Sigmoid colon (tissue), 7 donors: ENCODE results near the gene GPAT2. TPM values are rescaled to one million over a fixed set of nuclear protein-coding genes. Genes with fewer than 3 reads are reported as not detected.
"Not testable (repeated sequence)": the region's sequence is repeated elsewhere in the genome, so short reads cannot be mapped to it uniquely, and the experiment has no call there.

Experiments used
- DNase-seq: peaks from one replicate; pipeline ENCODE4 v3.0.0-alpha.2; 2019
- H3K27ac ChIP-seq, 4 donors: fragments of 200-600 bp; sonication (generic); one replicate each; pipeline ENCODE4 v1.5.1; 2016 to 2019; ENCODE audit warnings: mild to moderate bottlenecking in 1 of 4
- H3K27me3 ChIP-seq, 3 donors: fragments of 200-600 bp; sonication (generic); one replicate each; pipeline ENCODE4 v1.5.1; 2019; ENCODE audit warnings: mild to moderate bottlenecking in 1 of 3
- H3K36me3 ChIP-seq, 4 donors: fragments of 200-600 bp; sonication (generic); one replicate each; pipeline ENCODE4 v1.5.1; 2016 to 2019
- H3K4me1 ChIP-seq, 4 donors: fragments of 200-600 bp; sonication (generic); one replicate each; pipeline ENCODE4 v1.5.1; 2017 to 2019
- H3K4me3 ChIP-seq, 4 donors: fragments of 200-600 bp; sonication (generic); one replicate each; pipeline ENCODE4 v1.5.1; 2017 to 2019; ENCODE audit warnings: mild to moderate bottlenecking in 2 of 4, moderate library complexity in 1 of 4
- H3K9me3 ChIP-seq, 4 donors: fragments of 200-600 bp in 3 of 4; sonication (generic) in 3 of 4; one replicate each; pipeline versions ENCODE4 v1.5.1 to v1.6.1; 2013 to 2019
- CTCF ChIP-seq, 4 experiments: fragments of 450-650 bp in 3 of 4; fragments of 200-600 bp in 1 of 4; IDR thresholded peaks; one replicate each; pipeline ENCODE4 v1.5.1; 2016 to 2019; ENCODE audit warnings: antibody characterized with exemption in 4 of 4, mild to moderate bottlenecking in 3 of 4, moderate library complexity in 2 of 4
- POLR2AphosphoS5 ChIP-seq, 4 donors: sonication (generic); formaldehyde crosslinking; IDR thresholded peaks; one replicate each; pipeline ENCODE4 v1.6.1; 2017; ENCODE audit warnings: antibody characterized with exemption in 4 of 4
- WGBS, 2 donors: extraction: QIAGEN DNeasy Blood & Tissue Kit; methylation state at CpG; one replicate each; pipeline ENCODE4 v1.1.7; 2013; 5-methylcytosine and 5-hydroxymethylcytosine counted together
- intact Hi-C: fragments of 100-400 bp; cut with DNase I; formaldehyde crosslinking; loops from one replicate; pipeline ENCODE4 v1.15.1; 2023
- polyA plus RNA-seq, 3 donors: library from polyadenylated mRNA; stranded (reverse); fragments of 200-250 nt; gene quantifications; one replicate each; pipeline ENCODE4 v1.2.3, GENCODE V29; 2013
- total RNA-seq, 4 donors: library from RNA; depleted of rRNA; stranded (reverse); fragments of >200 nt; gene quantifications; one replicate each; pipeline ENCODE4 v1.1.0, GENCODE V29; 2016
- donor health status: healthy with polysubstance abuse.
- donor health status: Bipolar disorder and iron deficiency.
- donor health status: healthy.

Gene GPAT2
- total and polyA plus RNA-seq, 7 donors: 0.23 to 5.1 (median 1.8) TPM

- H3K9me3 ChIP-seq, DNase-seq, H3K36me3 ChIP-seq, intact Hi-C loops, H3K27me3 ChIP-seq, H3K4me3 ChIP-seq, H3K4me1 ChIP-seq: not testable (repeated sequence)
- peak overlapping the region in 1 of 4 donors; percentile 6 for H3K27ac ChIP-seq
- WGBS, 2 donors: 92% methylated on average over 8 of the region's 8 CpGs
Measured at GRCh38 chr2:96012086-96012791, 22.5 kb downstream of the GPAT2 start.

GRCh38 chr2:96011129-96011455, 23.6 kb downstream of the GPAT2 start:
- H3K4me1 ChIP-seq, H3K9me3 ChIP-seq, DNase-seq, intact Hi-C loops, H3K36me3 ChIP-seq, H3K27me3 ChIP-seq: not testable (repeated sequence)
- Histone ChIP-seq H3K4me3 (peak overlapping the region in 1 of 4 donors; percentile 13), H3K27ac (peak overlapping the region; percentile 32 to 50 (median 44))
- WGBS, 2 donors: 19 to 30% methylated on average over 4 of the region's 4 CpGs

GRCh38 chr2:96010320-96011128, 24.2 kb downstream of the GPAT2 start:
- peak; percentile 64 to 76 (median 70) for TF ChIP-seq POLR2AphosphoS5 (IDR thresholded peaks at IDR 0.05)

GRCh38 chr2:96009833-96010232, 24.9 kb downstream of the GPAT2 start:
- DNase-seq, H3K27me3 ChIP-seq, H3K36me3 ChIP-seq, H3K4me1 ChIP-seq, H3K9me3 ChIP-seq, intact Hi-C loops: not testable (repeated sequence)
- WGBS, 2 donors: 9 to 15% methylated on average over 10 of the region's 10 CpGs
- peak overlapping the region; percentile 33 to 55 (median 54) for H3K4me3 ChIP-seq
- peak overlapping the region; percentile 76 to 83 (median 80) for H3K27ac ChIP-seq

More at GRCh38 chr2:96010320-96011128, 24.2 kb downstream of the GPAT2 start:
- H3K9me3 ChIP-seq, H3K4me1 ChIP-seq, H3K27me3 ChIP-seq, intact Hi-C loops, H3K36me3 ChIP-seq: not testable (repeated sequence)
- WGBS, 2 donors: 0% methylated on average over 34 of the region's 65 CpGs
- H3K27ac ChIP-seq: peak overlapping the region; percentile 76 to 83 (median 80)
- H3K4me3 ChIP-seq: peak overlapping the region; percentile 33 to 55 (median 54)
- DNase-seq: peak; percentile 98

GRCh38 chr2:96008051-96008450, 26.7 kb downstream of the GPAT2 start:
- H3K9me3 ChIP-seq, H3K27me3 ChIP-seq, intact Hi-C loops, H3K4me1 ChIP-seq, H3K27ac ChIP-seq, H3K36me3 ChIP-seq, DNase-seq, H3K4me3 ChIP-seq: not testable (repeated sequence)
- WGBS, 2 donors: 88 to 90% methylated on average over 6 of the region's 6 CpGs

- intact Hi-C loops, H3K36me3 ChIP-seq, H3K4me3 ChIP-seq, H3K27ac ChIP-seq, H3K9me3 ChIP-seq, H3K27me3 ChIP-seq, H3K4me1 ChIP-seq, DNase-seq: not testable (repeated sequence)
- WGBS, 2 donors: 89 to 95% methylated on average over 5 of the region's 5 CpGs
Measured at GRCh38 chr2:96006248-96006647, 28.5 kb downstream of the GPAT2 start.

GRCh38 chr2:95992520-95993272, 42.0 kb downstream of the GPAT2 start:
- not testable (repeated sequence) for DNase-seq, H3K27me3 ChIP-seq, H3K9me3 ChIP-seq, H3K36me3 ChIP-seq, H3K4me1 ChIP-seq
- H3K27ac ChIP-seq: peak overlapping the region; percentile 87 to 91 (median 89)
- intact Hi-C loops: loop anchor here (2.0 kb wide), 1 partner anchor 124 kb away; the partner anchor contains the start of gene ADRA2B
- peak overlapping the region; percentile 52 to 65 (median 62) for H3K4me3 ChIP-seq
- peak; percentile 79 to 98 (median 88) for TF ChIP-seq CTCF (IDR thresholded peaks at IDR 0.05)
- WGBS, 2 donors: 4% methylated on average over 34 of the region's 34 CpGs

- not testable (repeated sequence) for H3K9me3 ChIP-seq, H3K4me1 ChIP-seq, DNase-seq, H3K27me3 ChIP-seq, H3K36me3 ChIP-seq
- intact Hi-C loops: loop anchor here (2.0 kb wide), 1 partner anchor 125 kb away; the partner anchor contains the start of gene ADRA2B
- Histone ChIP-seq H3K27ac (peak overlapping the region; percentile 87 to 91 (median 89)), H3K4me3 (peak overlapping the region; percentile 52 to 65 (median 62))
- WGBS, 2 donors: 0 to 1% methylated on average over 13 to 17 of the region's 39 CpGs
Measured at GRCh38 chr2:95992102-95992501, 42.6 kb downstream of the GPAT2 start.
